HG03135 (cell line): ENCODE data around the gene TOB1.
"Not testable (repeated sequence)": the region's sequence is repeated elsewhere in the genome, so short reads cannot be mapped to it uniquely, and the experiment has no call there.

ENCODE experiments used
- ATAC-seq: cut with Tn5 transposase; IDR thresholded peaks from one replicate; pipeline ENCODE4 v1.9.1; 2021; ENCODE audit warnings: mild to moderate bottlenecking, moderate library complexity; ENCODE audit not compliant: unreplicated experiment

The TOB1 gene

DNA sequence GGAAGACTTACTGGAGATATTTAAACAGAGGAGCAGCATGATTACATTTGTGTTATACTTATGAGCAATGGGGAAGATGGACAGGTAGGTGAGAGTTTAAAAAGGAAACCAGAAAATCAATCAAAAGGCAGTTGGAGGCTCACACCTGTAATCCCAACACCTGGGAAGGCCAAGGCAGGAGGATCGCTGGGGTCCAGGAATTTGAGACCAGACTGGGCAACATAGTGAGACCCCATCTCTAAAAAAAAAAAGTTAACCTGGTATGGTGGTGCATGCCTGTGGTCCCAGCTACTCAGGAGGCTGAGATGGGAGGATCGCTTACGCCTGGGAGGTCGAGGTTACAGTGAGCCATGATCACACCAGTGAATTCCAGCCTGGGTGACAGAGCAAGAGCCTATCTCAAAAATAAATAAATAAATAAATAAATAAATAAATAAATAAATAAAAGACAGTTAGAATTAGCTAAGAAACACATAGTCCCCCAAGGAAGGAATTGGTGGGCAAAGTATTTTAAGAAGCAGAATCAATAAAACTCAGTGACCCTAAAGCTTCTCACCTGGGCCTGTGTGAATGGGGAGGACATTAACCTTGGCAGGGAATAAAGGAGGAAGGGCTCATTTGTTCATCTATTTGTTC is 32.3 kb upstream of the TOB1 start:
- ATAC-seq = no peak

DNA sequence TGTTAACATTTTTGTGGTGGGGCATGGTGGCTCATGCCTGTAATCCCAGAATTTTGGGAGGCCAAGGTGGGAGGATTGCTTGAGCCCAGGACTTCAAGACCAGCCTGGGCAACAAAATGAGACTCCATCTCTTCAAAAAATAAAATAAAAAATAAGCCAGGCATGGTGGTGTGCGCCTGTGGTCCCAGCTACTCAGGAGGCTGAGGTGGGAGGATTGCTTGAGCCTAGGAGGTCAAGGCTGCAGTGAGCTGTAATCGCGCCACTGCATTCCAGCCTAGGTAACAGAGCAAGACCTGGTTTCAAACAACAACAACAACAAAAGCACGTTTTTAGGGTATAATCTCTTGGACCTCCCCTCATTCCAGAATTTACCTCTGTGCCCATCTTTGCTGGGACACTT is 28.4 kb upstream of the TOB1 start:
- not testable (repeated sequence) for ATAC-seq

- ATAC-seq = no peak
Measured at GRCh38 chr17:50893183-50893993, 27.2 kb upstream of the TOB1 start.

GRCh38 chr17:50892101-50892776 is 26.1 kb upstream of the TOB1 start:
- ATAC-seq = no peak

GRCh38 chr17:50891577-50891989 is 25.4 kb upstream of the TOB1 start:
- no peak for ATAC-seq

GRCh38 chr17:50890675-50891516 is 24.7 kb upstream of the TOB1 start:
- no peak for ATAC-seq

GRCh38 chr17:50889528-50890118 is 23.5 kb upstream of the TOB1 start:
- ATAC-seq = no peak

GRCh38 chr17:50887705-50888245 is 21.6 kb upstream of the TOB1 start:
- ATAC-seq = no peak

- ATAC-seq = no peak
Measured at GRCh38 chr17:50884439-50885311, 18.5 kb upstream of the TOB1 start.

GRCh38 chr17:50883850-50884438 is 17.8 kb upstream of the TOB1 start:
- no peak for ATAC-seq

DNA sequence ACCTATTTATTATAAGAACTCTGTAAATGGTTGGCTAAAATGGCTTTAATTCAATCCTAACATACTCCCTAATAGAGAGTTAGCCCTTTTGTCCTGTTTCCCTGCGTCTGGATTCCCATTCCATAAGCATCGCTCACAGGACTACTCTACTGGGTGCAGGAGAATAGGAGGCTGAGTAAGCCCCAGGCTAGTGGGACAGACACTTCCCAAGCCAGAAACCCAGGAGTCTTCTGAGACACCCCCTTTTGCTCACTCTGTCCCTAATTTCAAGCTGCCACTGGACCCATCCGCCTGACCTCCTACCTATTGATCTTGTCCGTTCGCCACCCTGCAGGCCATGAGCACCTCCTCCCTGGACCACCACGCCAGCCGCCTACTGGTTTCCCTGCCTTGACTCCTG is 16.7 kb upstream of the TOB1 start:
- ATAC-seq = no peak

- no peak for ATAC-seq
Measured at GRCh38 chr17:50881182-50881581, 15.0 kb upstream of the TOB1 start.

- ATAC-seq = no peak
Measured at GRCh38 chr17:50879086-50879485, 12.9 kb upstream of the TOB1 start.

DNA sequence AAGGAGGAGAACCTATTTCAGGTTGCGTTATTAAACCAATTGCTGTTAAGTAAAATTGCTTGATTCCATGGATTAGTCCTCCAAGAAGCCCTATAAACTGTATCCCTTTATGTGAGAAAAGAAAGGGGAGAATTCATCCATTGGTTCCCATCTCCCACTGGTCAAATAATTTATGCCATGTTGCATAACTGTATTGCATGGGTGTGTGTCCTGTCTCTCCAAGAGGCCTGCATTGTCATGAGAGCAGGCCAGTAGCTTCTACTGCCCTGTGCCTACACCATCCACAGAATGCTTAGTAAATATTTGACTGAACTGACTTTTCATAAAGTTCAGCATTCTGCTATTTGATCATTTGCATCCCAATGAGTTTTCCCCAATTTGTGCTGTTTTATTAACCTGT is 11.7 kb upstream of the TOB1 start:
- no peak for ATAC-seq

DNA sequence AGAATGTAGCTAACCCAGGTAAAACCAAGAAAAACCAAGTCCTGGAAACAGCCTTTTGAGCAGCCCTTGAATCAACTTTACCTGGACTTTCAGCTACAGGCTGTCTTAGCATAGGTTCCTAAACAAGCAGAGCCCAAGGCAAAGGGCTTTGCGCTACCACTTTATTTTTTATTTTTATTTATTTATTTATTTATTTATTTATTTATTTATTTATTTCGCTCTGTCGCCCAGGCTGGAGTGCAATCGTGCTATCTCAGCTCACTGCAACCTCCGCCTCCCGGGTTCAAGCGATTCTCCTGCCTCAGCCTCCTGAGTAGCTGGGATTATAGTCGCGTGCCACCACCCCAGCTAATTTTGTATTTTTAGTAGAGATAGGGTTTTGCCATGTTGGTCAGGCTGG is 10.9 kb upstream of the TOB1 start:
- not testable (repeated sequence) for ATAC-seq

DNA sequence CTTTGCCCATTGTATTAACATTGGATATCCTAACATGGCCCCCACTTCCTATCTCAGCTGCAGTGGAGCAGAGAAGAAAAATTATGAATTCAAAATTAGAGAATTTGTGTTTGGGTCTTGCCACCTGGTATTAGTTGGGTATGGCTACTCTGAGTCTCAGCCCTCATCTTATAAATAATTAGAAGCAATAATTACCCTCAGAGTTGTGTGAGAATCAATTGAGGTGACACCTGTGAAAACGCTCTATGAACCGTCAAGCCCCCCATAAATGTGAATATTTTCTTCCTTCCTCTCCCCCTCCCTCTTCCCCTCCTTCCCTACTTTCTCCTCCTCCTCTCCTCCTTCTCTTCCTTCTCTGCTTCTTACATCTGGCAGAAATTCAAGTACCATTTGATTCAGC is 8.9 kb upstream of the TOB1 start:
- no peak for ATAC-seq

- no peak for ATAC-seq
Measured at GRCh38 chr17:50872710-50873424, 6.7 kb upstream of the TOB1 start.

GRCh38 chr17:50871898-50872297 is 5.7 kb upstream of the TOB1 start:
- ATAC-seq = no peak
